ENCODE measurements around the gene EMP3. TPM values are rescaled to one million over a fixed set of nuclear protein-coding genes. Genes with fewer than 3 reads are reported as not detected.
A peak's percentile ranks its signal among the peaks of the same experiment; 100 is the strongest.

EMP3 gene
- total and polyA plus RNA-seq, 9 of the 15 experiments (the other 6 are each of a cell fraction or from before 2014, with no cell fraction given), result 123 to 386 (median 296) TPM

- WGBS (ENCODE audit: insufficient coverage, low coverage, missing lambda C conversion rate), result 90% methylated on average over 14 of the region's 41 CpGs
- ATAC-seq, result no peak
- Histone ChIP-seq H3K4me3 (no peak overlapping the region), H3K9me1 (ENCODE audit: control insufficient read depth, insufficient read depth, low read length) (peaks cover 5% of the 10 kb centered on the region), H3K79me2 (ENCODE audit: control insufficient read depth, insufficient read depth, low read length) (peaks cover 44% of the 10 kb centered on the region), H3K9me3 (replicated peaks; ENCODE audit: control insufficient read depth, insufficient read depth, low read depth, low read length) (peaks cover 8% of the 10 kb centered on the region), H4K20me1 (replicated peaks; ENCODE audit: control insufficient read depth, insufficient read depth, low read length) (no peaks in the 10 kb centered on the region), H3K36me3 (ENCODE audit: control insufficient read depth, insufficient read depth, low read length) (peaks cover 42% of the 10 kb centered on the region), H3K27ac (ENCODE audit: extremely low read depth, low read depth, low read length) (peak overlapping the region; percentile 15; the same call in 1 of the 3 replicates), H3K9ac (ENCODE audit: insufficient read depth in 1 of 2, low read depth in 2 of 2, low read length in 2 of 2) (peak overlapping the region in 1 of 2 experiments; percentile 40; a peak in 2 of 4 replicates), H2AFZ (ENCODE audit: low read depth, low read length) (no peak overlapping the region), H3K4me2 (ENCODE audit: insufficient read depth, low read length) (no peak overlapping the region), H3K27me3 (ENCODE audit: control insufficient read depth in 2 of 2, insufficient read depth in 2 of 2, low read length in 2 of 2) (no peaks in the 10 kb centered on the region), H3K4me1 (replicated peaks in 1 of 2; ENCODE audit: control insufficient read depth in 2 of 2, insufficient read depth in 2 of 2, low read length in 2 of 2) (peaks cover 21 to 71% of the 10 kb centered on the region in 2 experiments)
- DNase-seq (ENCODE audit: extremely low read depth in 1 of 4, low spot score in 3 of 4), result peak in 1 of 4 experiments; percentile 10
- ChIA-PET POLR2A (interaction anchor here (1.0 kb wide), 2 partner anchors 8 to 11 kb away, joined by 3 read pairs; no protein-coding TSS in a partner anchor), CTCF (ENCODE audit: low intra/inter-chr PET ratio) (no interaction called here)
- FAIRE-seq, result no peak
- in situ Hi-C loops (cut with MboI) (no loop called here), intact Hi-C loops (cut with micrococcal nuclease) (loop anchor here (5.0 kb wide), 2 partner anchors 172 to 822 kb away; no protein-coding TSS in a partner anchor)
- no TSS peak for BruUV-seq (replicated peaks)
- TF ChIP-seq ZNF174 (CRISPR knock-in tag; IDR thresholded peaks at IDR 0.05), result no peak
- 0 out of 2 replicates have a peak, but pooled peaks have one; percentile 33 for TF ChIP-seq ERF (CRISPR knock-in tag; IDR thresholded peaks at IDR 0.05)
- TF ChIP-seq IRF2 (CRISPR knock-in tag; IDR thresholded peaks at IDR 0.05), result no peak
- peak; percentile 96 for TF ChIP-seq ZBTB33 (CRISPR knock-in tag; IDR thresholded peaks at IDR 0.05)
- TF ChIP-seq ZBED1 (IDR thresholded peaks at IDR 0.05), result no peak
- peak; percentile 62 to 72; a peak in 3 of 4 replicates for TF ChIP-seq SIX5 (IDR thresholded peaks at IDR 0.05; ENCODE audit: borderline replicate concordance in 1 of 2, insufficient read depth in 1 of 2, low read depth in 1 of 2, low read length in 2 of 2)
- TF ChIP-seq YY1 (IDR thresholded peaks at IDR 0.05; ENCODE audit: borderline replicate concordance in 1 of 3, control insufficient read depth in 1 of 3, extremely low read depth in 1 of 3, insufficient read depth in 3 of 3, insufficient read length in 1 of 3, insufficient replicate concordance in 2 of 3, low read depth in 1 of 3, low read length in 2 of 3), result peak in 1 of 3 experiments; percentile 26
- no peak for TF ChIP-seq ZNF197 (CRISPR knock-in tag; IDR thresholded peaks at IDR 0.05; ENCODE audit: low read depth)
- 0 out of 2 replicates have a peak, but pooled peaks have one; percentile 33 for TF ChIP-seq ZNF766 (CRISPR knock-in tag; conservative IDR thresholded peaks at IDR 0.05)
- TF ChIP-seq HCFC1 (IDR thresholded peaks at IDR 0.05; ENCODE audit: low read depth, low read length), result peak; percentile 85
- peak; percentile 86 for TF ChIP-seq ZNF740 (CRISPR knock-in tag; IDR thresholded peaks at IDR 0.05)
- TF ChIP-seq ZNF740 (tag; IDR thresholded peaks at IDR 0.05), result peak in 1 of 2 experiments; percentile 55; a peak in 1 of 4 replicates
- peak; percentile 59 for TF ChIP-seq RBFOX2 (IDR thresholded peaks at IDR 0.05; ENCODE audit: low read depth, low read length)
- peak; percentile 48; the same call in 1 of the 2 replicates for TF ChIP-seq POLR2G (IDR thresholded peaks at IDR 0.05; ENCODE audit: low read depth, low read length)
- no peak for TF ChIP-seq SMARCA5 (IDR thresholded peaks at IDR 0.05)
- no peak for TF ChIP-seq MTA1 (IDR thresholded peaks at IDR 0.05; ENCODE audit: borderline replicate concordance)
Observed at GRCh38 chr19:48330012-48330681, 4.8 kb downstream of the EMP3 start.

Data from K562 (cell line).